GM23338 (cell line): ENCODE data around the gene OR2F2. TPM values are rescaled to one million over a fixed set of nuclear protein-coding genes. Genes with fewer than 3 reads are reported as not detected.

Source experiments
- ATAC-seq: fragments of 200-7000 bp; cut with Tn5 transposase; 3 replicates; pipeline ENCODE4 v1.9.1; 2020
- DNase-seq: peaks from one replicate; pipeline ENCODE4 v3.0.0-alpha.2; 2015; ENCODE audit warnings: low spot score
- H2AFZ ChIP-seq: fragments of 200-600 bp; sonication (generic); 2 replicates; pipeline ENCODE4 v1.8.0; 2016; ENCODE audit warnings: antibody characterized with exemption, mild to moderate bottlenecking, moderate library complexity
- H3F3A ChIP-seq: fragments of 200-600 bp; sonication (generic); replicated peaks from 2 replicates; pipeline ENCODE4 v1.8.0; 2017; ENCODE audit warnings: antibody characterized with exemption, mixed run types, low read depth
- H3K27ac ChIP-seq: fragments of 200-600 bp; sonication (generic); 2 replicates; pipeline ENCODE4 v1.6.1; 2016; ENCODE audit warnings: low read depth
- H3K27me3 ChIP-seq: fragments of 200-600 bp; sonication (generic); 2 replicates; pipeline ENCODE4 v1.8.0; 2016; ENCODE audit warnings: mild to moderate bottlenecking, mixed run types, moderate library complexity; ENCODE audit not compliant: insufficient read depth
- H3K36me3 ChIP-seq: fragments of 200-600 bp; sonication (generic); 2 replicates; pipeline ENCODE4 v1.8.0; 2016; ENCODE audit warnings: mild to moderate bottlenecking; ENCODE audit not compliant: insufficient read depth
- H3K4me1 ChIP-seq: fragments of 200-600 bp; sonication (generic); 2 replicates; pipeline ENCODE4 v1.8.0; 2016; ENCODE audit warnings: mild to moderate bottlenecking, moderate library complexity; ENCODE audit not compliant: insufficient read depth
- H3K4me2 ChIP-seq: fragments of 200-600 bp; sonication (generic); 2 replicates; pipeline ENCODE4 v1.7.1; 2017; ENCODE audit warnings: mixed run types
- H3K4me3 ChIP-seq: fragments of 200-600 bp; sonication (generic); 2 replicates; pipeline ENCODE4 v1.6.1; 2016; ENCODE audit warnings: mixed run types
- H3K79me2 ChIP-seq: fragments of 200-600 bp; sonication (generic); replicated peaks from 2 replicates; pipeline ENCODE4 v1.8.0; 2017; ENCODE audit warnings: mild to moderate bottlenecking; ENCODE audit not compliant: insufficient read depth
- H3K9me2 ChIP-seq: fragments of 200-600 bp; sonication (generic); 2 replicates; pipeline ENCODE4 v1.8.0; 2017; ENCODE audit not compliant: insufficient read depth
- H4K20me1 ChIP-seq: fragments of 200-600 bp; sonication (generic); replicated peaks from 2 replicates; pipeline ENCODE4 v1.8.0; 2017; ENCODE audit warnings: mild to moderate bottlenecking; ENCODE audit not compliant: insufficient read depth
- H3K27ac Mint-ChIP-seq: 2 replicates; pipeline ENCODE4 v1.8.0; 2020; ENCODE audit warnings: inconsistent platforms, mild to moderate bottlenecking, moderate library complexity, mixed read lengths
- H3K27me3 Mint-ChIP-seq: 3 replicates; pipeline ENCODE4 v1.8.0; 2022; ENCODE audit warnings: low read depth, mild to moderate bottlenecking, moderate library complexity, mixed read lengths, inconsistent platforms; ENCODE audit not compliant: insufficient read depth, poor library complexity
- H3K36me3 Mint-ChIP-seq: 3 replicates; pipeline ENCODE4 v1.8.0; 2021; ENCODE audit warnings: low read depth, mild to moderate bottlenecking, inconsistent platforms, moderate library complexity, mixed read lengths
- H3K4me1 Mint-ChIP-seq: 3 replicates; pipeline ENCODE4 v1.8.0; 2020; ENCODE audit warnings: mild to moderate bottlenecking, inconsistent platforms, mixed read lengths
- H3K4me3 Mint-ChIP-seq: 3 replicates; pipeline ENCODE4 v1.8.0; 2021; ENCODE audit warnings: moderate library complexity, mild to moderate bottlenecking, inconsistent platforms, mixed read lengths
- H3K9me3 Mint-ChIP-seq: 3 replicates; pipeline ENCODE4 v1.8.0; 2020; ENCODE audit warnings: moderate library complexity, mild to moderate bottlenecking, inconsistent platforms, mixed read lengths
- CREB1 ChIP-seq: fragments of 250-450 bp; sonication (Bioruptor Pico); IDR thresholded peaks from 2 replicates; pipeline ENCODE4 v1.5.0; 2020; ENCODE audit warnings: low read depth, mild to moderate bottlenecking, moderate library complexity
- CTCF ChIP-seq, 2 experiments: fragments of 200-600 bp in 1 of 2; sonication (generic) in 1 of 2; conservative IDR thresholded peaks; 2 replicates each; pipeline versions ENCODE4 v1.5.1 to v1.6.1; 2016 to 2017; ENCODE audit warnings: antibody characterized with exemption in 2 of 2, low read depth in 2 of 2, mild to moderate bottlenecking in 2 of 2, moderate library complexity in 1 of 2
- ETS1 ChIP-seq: IDR thresholded peaks from 2 replicates; pipeline ENCODE4 v1.6.1; 2016; ENCODE audit warnings: antibody characterized with exemption
- EZH2 ChIP-seq: fragments of 200-600 bp; sonication (generic); IDR thresholded peaks from one replicate; pipeline ENCODE4 v1.8.0; 2017; ENCODE audit warnings: antibody characterized with exemption, mild to moderate bottlenecking, low read depth; ENCODE audit not compliant: unreplicated experiment
- EZH2phosphoT487 ChIP-seq: fragments of 200-600 bp; sonication (generic); IDR thresholded peaks from one replicate; pipeline ENCODE4 v1.8.1; 2018; ENCODE audit warnings: antibody characterized with exemption; ENCODE audit not compliant: unreplicated experiment
- JUNB ChIP-seq: IDR thresholded peaks from one replicate; pipeline ENCODE4 v1.6.1; 2016; ENCODE audit warnings: antibody characterized with exemption; ENCODE audit not compliant: unreplicated experiment
- NANOG ChIP-seq: IDR thresholded peaks from 2 replicates; pipeline ENCODE4 v1.6.1; 2016; ENCODE audit warnings: antibody characterized with exemption, borderline replicate concordance
- POLR2AphosphoS5 ChIP-seq: IDR thresholded peaks from 2 replicates; pipeline ENCODE4 v1.6.1; 2016; ENCODE audit warnings: antibody characterized with exemption, low read depth
- REST ChIP-seq: IDR thresholded peaks from one replicate; pipeline ENCODE4 v1.6.1; 2018; ENCODE audit warnings: antibody characterized with exemption; ENCODE audit not compliant: unreplicated experiment
- STAT1 ChIP-seq: IDR thresholded peaks from one replicate; pipeline ENCODE4 v1.6.1; 2016; ENCODE audit warnings: antibody characterized with exemption; ENCODE audit not compliant: unreplicated experiment
- ZNF114 ChIP-seq: fragments of 250-450 bp; sonication (Bioruptor Pico); IDR thresholded peaks from 2 replicates; pipeline ENCODE4 v1.5.0; 2020; ENCODE audit warnings: mild to moderate bottlenecking, moderate library complexity
- ZNF331 ChIP-seq: fragments of 250-450 bp; sonication (Bioruptor Pico); IDR thresholded peaks from 2 replicates; pipeline ENCODE4 v1.5.0; 2020; ENCODE audit warnings: low read depth, mild to moderate bottlenecking, moderate library complexity
- ZNF462 ChIP-seq: fragments of 250-450 bp; sonication (Bioruptor Pico); IDR thresholded peaks from 2 replicates; pipeline ENCODE4 v1.5.0; 2020; ENCODE audit warnings: mild to moderate bottlenecking, moderate library complexity
- polyA plus RNA-seq: library from polyadenylated mRNA; unstranded; fragments of >200 nt; fragmentation: Nextera tagmentation; extraction: Ambion mirVana; gene quantifications from 2 replicates; pipeline ENCODE4 v1.2.1, GENCODE V29; 2016
- total RNA-seq: library from RNA; depleted of rRNA; stranded (reverse); fragments of >200 nt; shearing (Covaris generic); gene quantifications from 2 replicates; pipeline ENCODE4 v1.2.3, GENCODE V29; 2014

OR2F2 gene
- total and polyA plus RNA-seq, 2 experiments from 2014 or later = not detected

- no peaks in the 10 kb centered on the region for H4K20me1 ChIP-seq
- H3K27me3 Mint-ChIP-seq = peaks cover 1% of the 10 kb centered on the region
- H3K4me2 ChIP-seq = no peak overlapping the region
- H3K4me1 ChIP-seq = no peaks in the 10 kb centered on the region
- TF ChIP-seq NANOG (no peak), EZH2phosphoT487 (no peak), JUNB (no peak), STAT1 (no peak), CTCF (conservative IDR thresholded peaks at IDR 0.05; ENCODE audit: low read depth in 2 of 2) (no peak), REST (no peak), ZNF462 (no peak), CREB1 (no peak), ZNF331 (CRISPR knock-in tag) (no peak), POLR2AphosphoS5 (no peak), ZNF114 (no peak), ETS1 (no peak), EZH2 (no peak)
- no peaks in the 10 kb centered on the region for H3K9me2 ChIP-seq
- no peak overlapping the region for H2AFZ ChIP-seq
- H3K27me3 ChIP-seq = no peaks in the 10 kb centered on the region
- H3K79me2 ChIP-seq = no peaks in the 10 kb centered on the region
- H3K27ac ChIP-seq = no peak overlapping the region
- peaks cover 3% of the 10 kb centered on the region for H3K4me1 Mint-ChIP-seq
- no peaks in the 10 kb centered on the region for H3F3A ChIP-seq
- no peak overlapping the region for H3K4me3 Mint-ChIP-seq
- ATAC-seq = no peak
- H3K36me3 ChIP-seq = no peaks in the 10 kb centered on the region
- H3K4me3 ChIP-seq = no peak overlapping the region
- H3K9me3 Mint-ChIP-seq = peaks cover 6% of the 10 kb centered on the region; the same call in 2 of the 3 replicates
- H3K36me3 Mint-ChIP-seq = no peaks in the 10 kb centered on the region
- DNase-seq = no peak
- no peak overlapping the region for H3K27ac Mint-ChIP-seq
Measured at GRCh38 chr7:143967398-143967797, 32.4 kb downstream of the OR2F2 start.
